SK-N-SH treated with all-trans-retinoic acid at 6 μM for 48 hours (cell line): Measurements from ENCODE around the gene YPEL5.

ENCODE experiments used
- ATAC-seq: fragments of 200-7000 bp; cut with Tn5 transposase; 3 replicates; pipeline ENCODE4 v1.9.1; 2020; ENCODE audit warnings: mild to moderate bottlenecking, moderate library complexity
- ARNTL ChIP-seq: fragments of 450-650 bp; formaldehyde crosslinking; IDR thresholded peaks from 2 replicates; pipeline ENCODE4 v1.5.0; 2020; ENCODE audit warnings: low read depth, mild to moderate bottlenecking, moderate library complexity, borderline replicate concordance
- BACH2 ChIP-seq: fragments of 250-450 bp; sonication (Bioruptor Pico); IDR thresholded peaks from 2 replicates; pipeline ENCODE4 v1.9.0; 2021; ENCODE audit warnings: mild to moderate bottlenecking, borderline replicate concordance
- CSDC2 ChIP-seq: fragments of 250-450 bp; sonication (Bioruptor Pico); IDR thresholded peaks from 2 replicates; pipeline ENCODE4 v1.5.0; 2020; ENCODE audit warnings: mild to moderate bottlenecking, moderate library complexity
- GLIS3 ChIP-seq: fragments of 250-450 bp; sonication (Bioruptor Pico); IDR thresholded peaks from 2 replicates; pipeline ENCODE4 v1.5.0; 2020; ENCODE audit warnings: mild to moderate bottlenecking, moderate library complexity
- ISL1 ChIP-seq: fragments of 250-450 bp; sonication (Bioruptor Pico); IDR thresholded peaks from 2 replicates; pipeline ENCODE4 v2.1.2; 2022; ENCODE audit warnings: mild to moderate bottlenecking, moderate library complexity
- OSR1 ChIP-seq: fragments of 250-450 bp; sonication (Bioruptor Pico); IDR thresholded peaks from 2 replicates; pipeline ENCODE4 v1.8.0; 2022; ENCODE audit warnings: moderate library complexity, mild to moderate bottlenecking, inconsistent platforms
- PPARA ChIP-seq: fragments of 250-450 bp; sonication (Bioruptor Pico); IDR thresholded peaks from 2 replicates; pipeline ENCODE4 v1.5.0; 2020; ENCODE audit warnings: mild to moderate bottlenecking, borderline replicate concordance
- RARB ChIP-seq: fragments of 250-450 bp; sonication (Bioruptor Pico); IDR thresholded peaks from 2 replicates; pipeline ENCODE4 v1.8.0; 2021; ENCODE audit warnings: mild to moderate bottlenecking, moderate library complexity
- SNAI2 ChIP-seq: fragments of 250-450 bp; sonication (Bioruptor Pico); IDR thresholded peaks from 2 replicates; pipeline ENCODE4 v1.5.0; 2020; ENCODE audit warnings: mild to moderate bottlenecking, moderate library complexity
- TCF4 ChIP-seq: fragments of 250-450 bp; sonication (Bioruptor Pico); IDR thresholded peaks from 2 replicates; pipeline ENCODE4 v1.8.0; 2021; ENCODE audit warnings: mild to moderate bottlenecking, moderate library complexity, borderline replicate concordance
- TOX ChIP-seq: fragments of 250-450 bp; sonication (Bioruptor Pico); IDR thresholded peaks from 2 replicates; pipeline ENCODE4 v1.8.0; 2021; ENCODE audit warnings: mild to moderate bottlenecking, moderate library complexity, borderline replicate concordance
- ZFP3 ChIP-seq: fragments of 250-450 bp; sonication (Bioruptor Pico); IDR thresholded peaks from 2 replicates; pipeline ENCODE4 v1.5.0; 2020; ENCODE audit warnings: mild to moderate bottlenecking, moderate library complexity
- ZFP30 ChIP-seq: fragments of 450-650 bp; formaldehyde crosslinking; IDR thresholded peaks from 2 replicates; pipeline ENCODE4 v1.5.0; 2022; ENCODE audit warnings: mild to moderate bottlenecking, moderate library complexity
- ZNF565 ChIP-seq: fragments of 450-650 bp; formaldehyde crosslinking; conservative IDR thresholded peaks from 2 replicates; pipeline ENCODE4 v1.5.0; 2020; ENCODE audit warnings: low read depth, mild to moderate bottlenecking, moderate library complexity
- ZNF70 ChIP-seq: fragments of 450-650 bp; formaldehyde crosslinking; IDR thresholded peaks from 2 replicates; pipeline ENCODE4 v1.5.0; 2020; ENCODE audit warnings: mild to moderate bottlenecking, moderate library complexity
- ZNF8 ChIP-seq: fragments of 450-650 bp; formaldehyde crosslinking; IDR thresholded peaks from 2 replicates; pipeline ENCODE4 v1.5.0; 2020; ENCODE audit warnings: mild to moderate bottlenecking, moderate library complexity
- TF ChIP-seq, protein P1 (sequence below): fragments of 250-450 bp; sonication (Bioruptor Pico); IDR thresholded peaks from 2 replicates; pipeline ENCODE4 v1.5.0; 2020; ENCODE audit warnings: mild to moderate bottlenecking, moderate library complexity
- TF ChIP-seq, protein P2 (sequence below): fragments of 250-450 bp; sonication (Bioruptor Pico); IDR thresholded peaks from 2 replicates; pipeline ENCODE4 v1.5.1; 2020; ENCODE audit warnings: low read depth, mild to moderate bottlenecking, moderate library complexity
- TF ChIP-seq, protein P3 (sequence below): fragments of 250-450 bp; sonication (Bioruptor Pico); IDR thresholded peaks from 2 replicates; pipeline ENCODE4 v1.5.1; 2021; ENCODE audit warnings: mild to moderate bottlenecking, moderate library complexity
- TF ChIP-seq, protein P4 (sequence below): fragments of 250-450 bp; sonication (Bioruptor Pico); IDR thresholded peaks from 2 replicates; pipeline ENCODE4 v1.8.0; 2020; ENCODE audit warnings: mild to moderate bottlenecking, moderate library complexity, borderline replicate concordance

The YPEL5 gene

DNA sequence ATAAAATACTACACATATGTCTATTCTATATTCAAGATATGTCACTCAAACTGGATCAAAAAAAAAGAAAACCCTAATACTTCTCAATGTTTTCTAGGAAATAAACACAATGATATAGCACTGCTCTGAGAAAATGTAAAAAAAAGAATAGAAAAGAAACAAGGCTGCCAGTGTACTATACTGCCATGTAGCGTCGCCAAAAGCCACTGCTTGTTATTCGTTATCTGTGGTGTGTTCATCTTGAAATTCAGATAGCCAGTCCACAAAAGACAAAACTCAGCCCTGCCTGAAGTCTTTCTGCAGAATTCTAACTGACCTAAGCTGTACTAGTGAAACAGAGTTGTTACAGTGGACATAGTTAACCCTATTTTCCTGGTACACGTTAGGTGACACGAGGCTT is 12.2 kb upstream of the YPEL5 start (continued):
- TF ChIP-seq PPARA (CRISPR knock-in tag) = no peak
- no peak for TF ChIP-seq ZNF70 (CRISPR knock-in tag)
- TF ChIP-seq ARNTL (CRISPR knock-in tag) = no peak
- no peak for TF ChIP-seq ZFP30 (CRISPR knock-in tag)

- TF ChIP-seq ZFP3 (CRISPR knock-in tag) (no peak), SNAI2 (no peak), ZNF8 (CRISPR knock-in tag) (no peak), TCF4 (CRISPR knock-in tag) (no peak), BACH2 (no peak), ZNF70 (CRISPR knock-in tag) (no peak), ISL1 (CRISPR knock-in tag) (no peak), TOX (no peak), OSR1 (CRISPR knock-in tag) (no peak), CSDC2 (CRISPR knock-in tag) (no peak), ZFP30 (CRISPR knock-in tag) (no peak), ZNF565 (CRISPR knock-in tag) (no peak)
- TF ChIP-seq, protein P1, sequence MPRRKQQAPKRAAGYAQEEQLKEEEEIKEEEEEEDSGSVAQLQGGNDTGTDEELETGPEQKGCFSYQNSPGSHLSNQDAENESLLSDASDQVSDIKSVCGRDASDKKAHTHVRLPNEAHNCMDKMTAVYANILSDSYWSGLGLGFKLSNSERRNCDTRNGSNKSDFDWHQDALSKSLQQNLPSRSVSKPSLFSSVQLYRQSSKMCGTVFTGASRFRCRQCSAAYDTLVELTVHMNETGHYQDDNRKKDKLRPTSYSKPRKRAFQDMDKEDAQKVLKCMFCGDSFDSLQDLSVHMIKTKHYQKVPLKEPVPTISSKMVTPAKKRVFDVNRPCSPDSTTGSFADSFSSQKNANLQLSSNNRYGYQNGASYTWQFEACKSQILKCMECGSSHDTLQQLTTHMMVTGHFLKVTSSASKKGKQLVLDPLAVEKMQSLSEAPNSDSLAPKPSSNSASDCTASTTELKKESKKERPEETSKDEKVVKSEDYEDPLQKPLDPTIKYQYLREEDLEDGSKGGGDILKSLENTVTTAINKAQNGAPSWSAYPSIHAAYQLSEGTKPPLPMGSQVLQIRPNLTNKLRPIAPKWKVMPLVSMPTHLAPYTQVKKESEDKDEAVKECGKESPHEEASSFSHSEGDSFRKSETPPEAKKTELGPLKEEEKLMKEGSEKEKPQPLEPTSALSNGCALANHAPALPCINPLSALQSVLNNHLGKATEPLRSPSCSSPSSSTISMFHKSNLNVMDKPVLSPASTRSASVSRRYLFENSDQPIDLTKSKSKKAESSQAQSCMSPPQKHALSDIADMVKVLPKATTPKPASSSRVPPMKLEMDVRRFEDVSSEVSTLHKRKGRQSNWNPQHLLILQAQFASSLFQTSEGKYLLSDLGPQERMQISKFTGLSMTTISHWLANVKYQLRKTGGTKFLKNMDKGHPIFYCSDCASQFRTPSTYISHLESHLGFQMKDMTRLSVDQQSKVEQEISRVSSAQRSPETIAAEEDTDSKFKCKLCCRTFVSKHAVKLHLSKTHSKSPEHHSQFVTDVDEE (CRISPR knock-in tag) = no peak
- TF ChIP-seq, protein P2, sequence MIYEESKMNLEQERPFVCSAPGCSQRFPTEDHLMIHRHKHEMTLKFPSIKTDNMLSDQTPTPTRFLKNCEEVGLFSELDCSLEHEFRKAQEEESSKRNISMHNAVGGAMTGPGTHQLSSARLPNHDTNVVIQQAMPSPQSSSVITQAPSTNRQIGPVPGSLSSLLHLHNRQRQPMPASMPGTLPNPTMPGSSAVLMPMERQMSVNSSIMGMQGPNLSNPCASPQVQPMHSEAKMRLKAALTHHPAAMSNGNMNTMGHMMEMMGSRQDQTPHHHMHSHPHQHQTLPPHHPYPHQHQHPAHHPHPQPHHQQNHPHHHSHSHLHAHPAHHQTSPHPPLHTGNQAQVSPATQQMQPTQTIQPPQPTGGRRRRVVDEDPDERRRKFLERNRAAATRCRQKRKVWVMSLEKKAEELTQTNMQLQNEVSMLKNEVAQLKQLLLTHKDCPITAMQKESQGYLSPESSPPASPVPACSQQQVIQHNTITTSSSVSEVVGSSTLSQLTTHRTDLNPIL = no peak
- TF ChIP-seq, protein P3, sequence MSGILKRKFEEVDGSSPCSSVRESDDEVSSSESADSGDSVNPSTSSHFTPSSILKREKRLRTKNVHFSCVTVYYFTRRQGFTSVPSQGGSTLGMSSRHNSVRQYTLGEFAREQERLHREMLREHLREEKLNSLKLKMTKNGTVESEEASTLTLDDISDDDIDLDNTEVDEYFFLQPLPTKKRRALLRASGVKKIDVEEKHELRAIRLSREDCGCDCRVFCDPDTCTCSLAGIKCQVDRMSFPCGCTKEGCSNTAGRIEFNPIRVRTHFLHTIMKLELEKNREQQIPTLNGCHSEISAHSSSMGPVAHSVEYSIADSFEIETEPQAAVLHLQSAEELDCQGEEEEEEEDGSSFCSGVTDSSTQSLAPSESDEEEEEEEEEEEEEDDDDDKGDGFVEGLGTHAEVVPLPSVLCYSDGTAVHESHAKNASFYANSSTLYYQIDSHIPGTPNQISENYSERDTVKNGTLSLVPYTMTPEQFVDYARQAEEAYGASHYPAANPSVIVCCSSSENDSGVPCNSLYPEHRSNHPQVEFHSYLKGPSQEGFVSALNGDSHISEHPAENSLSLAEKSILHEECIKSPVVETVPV = no peak
- TF ChIP-seq, protein P4, sequence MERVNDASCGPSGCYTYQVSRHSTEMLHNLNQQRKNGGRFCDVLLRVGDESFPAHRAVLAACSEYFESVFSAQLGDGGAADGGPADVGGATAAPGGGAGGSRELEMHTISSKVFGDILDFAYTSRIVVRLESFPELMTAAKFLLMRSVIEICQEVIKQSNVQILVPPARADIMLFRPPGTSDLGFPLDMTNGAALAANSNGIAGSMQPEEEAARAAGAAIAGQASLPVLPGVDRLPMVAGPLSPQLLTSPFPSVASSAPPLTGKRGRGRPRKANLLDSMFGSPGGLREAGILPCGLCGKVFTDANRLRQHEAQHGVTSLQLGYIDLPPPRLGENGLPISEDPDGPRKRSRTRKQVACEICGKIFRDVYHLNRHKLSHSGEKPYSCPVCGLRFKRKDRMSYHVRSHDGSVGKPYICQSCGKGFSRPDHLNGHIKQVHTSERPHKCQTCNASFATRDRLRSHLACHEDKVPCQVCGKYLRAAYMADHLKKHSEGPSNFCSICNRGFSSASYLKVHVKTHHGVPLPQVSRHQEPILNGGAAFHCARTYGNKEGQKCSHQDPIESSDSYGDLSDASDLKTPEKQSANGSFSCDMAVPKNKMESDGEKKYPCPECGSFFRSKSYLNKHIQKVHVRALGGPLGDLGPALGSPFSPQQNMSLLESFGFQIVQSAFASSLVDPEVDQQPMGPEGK (CRISPR knock-in tag) = no peak
Measured at GRCh38 chr2:30135541-30135940, 11.3 kb upstream of the YPEL5 start.

DNA sequence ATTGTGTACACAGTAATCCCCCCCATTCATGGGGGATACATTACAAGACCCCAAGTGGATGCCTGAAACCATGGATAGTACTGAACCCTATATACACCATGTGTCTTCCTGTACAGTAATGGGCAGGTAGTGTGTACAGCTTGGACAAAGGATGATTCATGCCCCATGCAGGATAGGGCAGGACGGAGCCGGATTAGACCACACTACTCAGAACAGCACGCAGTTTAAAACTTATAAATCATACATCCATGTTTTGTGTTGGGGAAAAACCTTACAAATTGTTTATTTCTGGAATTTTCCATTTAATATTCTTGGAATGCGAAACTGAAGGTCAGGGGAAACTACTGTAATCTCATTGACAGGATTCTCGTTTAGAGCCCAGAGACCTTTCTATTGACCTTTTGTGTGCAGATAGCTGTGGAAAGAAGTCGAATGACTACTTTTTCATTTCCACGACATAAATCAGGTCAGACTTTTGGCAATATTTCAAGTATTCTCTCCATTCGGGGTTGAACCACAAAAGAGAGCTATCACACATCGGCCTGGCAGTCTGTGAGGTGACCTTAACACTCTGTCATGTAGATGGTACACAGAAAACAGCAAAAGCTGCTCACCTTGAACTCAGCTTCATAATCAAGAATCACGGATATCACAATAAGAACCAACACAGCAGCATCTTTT is 9.9 kb upstream of the YPEL5 start:
- peak; percentile 66; the same call in 2 of the 3 replicates for ATAC-seq
- TF ChIP-seq CSDC2 (CRISPR knock-in tag) (no peak), PPARA (CRISPR knock-in tag) (no peak), ZNF8 (CRISPR knock-in tag) (no peak), GLIS3 (CRISPR knock-in tag) (no peak), RARB (CRISPR knock-in tag) (no peak), SNAI2 (no peak), TOX (no peak)
- TF ChIP-seq, protein P1 (CRISPR knock-in tag) = no peak

More at GRCh38 chr2:30135541-30135940, 11.3 kb upstream of the YPEL5 start:
- no peak for ATAC-seq
